Keratinocyte (primary cell): ENCODE results near the gene MCUR1.

Source experiments
- CTCF ChIP-seq, 3 experiments: IDR thresholded peaks in 1 of 3; conservative IDR thresholded peaks in 1 of 3; optimal IDR thresholded peaks in 1 of 3; 2 replicates in 2 of 3; 3 replicates in 1 of 3; pipeline versions ENCODE3 to v1.5.1; 2011; ENCODE audit warnings: low read length in 3 of 3, mild to moderate bottlenecking in 3 of 3, moderate library complexity in 2 of 3, control low read depth in 1 of 3, inconsistent platforms in 1 of 3; ENCODE audit not compliant: insufficient read depth in 2 of 3; ENCODE audit errors: extremely low read depth in 1 of 3
- EZH2 ChIP-seq: IDR thresholded peaks from one replicate; pipeline ENCODE4 v1.6.1; 2012; ENCODE audit warnings: inconsistent platforms, mild to moderate bottlenecking, low read length, moderate library complexity

GRCh38 chr6:13766201-13766634 is 48.1 kb downstream of the MCUR1 start:
- TF ChIP-seq CTCF (optimal IDR thresholded peaks at IDR 0.05 in 1 of 3, IDR thresholded peaks at IDR 0.05 in 1 of 3, conservative IDR thresholded peaks at IDR 0.05 in 1 of 3; ENCODE audit: extremely low read depth in 1 of 3, insufficient read depth in 2 of 3, low read length in 3 of 3) (no peak), EZH2 (no peak)
